Neural cell (in vitro differentiated cells): ENCODE data around the gene BNC2. TPM values are rescaled to one million over a fixed set of nuclear protein-coding genes. Genes with fewer than 3 reads are reported as not detected.

Experiments
- H2AFZ ChIP-seq: fragments of 200-600, 300-800 bp; sonication (generic), shearing (Covaris generic); 2 replicates; pipeline ENCODE4 v1.6.0; 2014; ENCODE audit warnings: low read depth, mild to moderate bottlenecking, antibody characterized with exemption, low read length, moderate library complexity
- H3F3A ChIP-seq: fragments of 200-600 bp; shearing (Covaris generic); 2 replicates; pipeline ENCODE4 v1.6.1; 2016; ENCODE audit warnings: mild to moderate bottlenecking, moderate library complexity, mixed read lengths, antibody characterized with exemption, low read length; ENCODE audit not compliant: insufficient read depth, poor library complexity, severe bottlenecking
- H3K27ac ChIP-seq: fragments of 200-600, 300-800 bp; sonication (generic), shearing (Covaris generic); 2 replicates; pipeline ENCODE4 v1.5.1; 2014; ENCODE audit warnings: mild to moderate bottlenecking, low read length, moderate library complexity
- H3K27me3 ChIP-seq: fragments of 300-800, 200-600 bp; sonication (generic), shearing (Covaris generic); 2 replicates; pipeline ENCODE4 v1.6.0; 2014; ENCODE audit warnings: mild to moderate bottlenecking, low read depth, low read length, moderate library complexity; ENCODE audit not compliant: insufficient read depth
- H3K36me3 ChIP-seq: fragments of 300-800, 200-600 bp; sonication (generic), shearing (Covaris generic); 2 replicates; pipeline ENCODE4 v1.5.1; 2014; ENCODE audit warnings: mild to moderate bottlenecking, antibody characterized with exemption, low read length, moderate library complexity; ENCODE audit not compliant: insufficient read depth
- H3K4me2 ChIP-seq: fragments of 300-800, 200-600 bp; sonication (generic), shearing (Covaris generic); 2 replicates; pipeline ENCODE4 v1.6.0; 2014; ENCODE audit warnings: mild to moderate bottlenecking, low read length
- H3K4me3 ChIP-seq: fragments of 300-800, 200-600 bp; sonication (generic), shearing (Covaris generic); 2 replicates; pipeline ENCODE4 v1.5.1; 2014; ENCODE audit warnings: mild to moderate bottlenecking, low read length, moderate library complexity
- H3K79me2 ChIP-seq: fragments of 200-600 bp; shearing (Covaris generic); replicated peaks from 2 replicates; pipeline ENCODE4 v1.6.0; 2014; ENCODE audit warnings: mild to moderate bottlenecking, low read length, moderate library complexity; ENCODE audit not compliant: insufficient read depth
- H3K9ac ChIP-seq: fragments of 300-800, 200-600 bp; sonication (generic), shearing (Covaris generic); 2 replicates; pipeline ENCODE4 v1.6.1; 2016; ENCODE audit warnings: mild to moderate bottlenecking, low read length, mixed read lengths
- H3K9me2 ChIP-seq: fragments of 200-600 bp; shearing (Covaris generic); 2 replicates; pipeline ENCODE4 v1.6.1; 2016; ENCODE audit warnings: mild to moderate bottlenecking, low read length, mixed read lengths; ENCODE audit not compliant: insufficient read depth
- H3K9me3 ChIP-seq: fragments of 200-600, 300-800 bp; sonication (generic), shearing (Covaris generic); 2 replicates; pipeline ENCODE4 v1.6.1; 2016; ENCODE audit warnings: mild to moderate bottlenecking, mixed run types, low read length, moderate library complexity, mixed read lengths
- H4K20me1 ChIP-seq: fragments of 200-600 bp; shearing (Covaris generic); 2 replicates; pipeline ENCODE4 v1.6.1; 2016; ENCODE audit warnings: mild to moderate bottlenecking, mixed run types; ENCODE audit not compliant: insufficient read depth
- EP300 ChIP-seq: fragments of 450-650 bp; conservative IDR thresholded peaks from 2 replicates; pipeline ENCODE4 v1.6.1; 2014; ENCODE audit warnings: antibody characterized with exemption, mild to moderate bottlenecking, moderate library complexity; ENCODE audit not compliant: poor library complexity, severe bottlenecking
- EZH2 ChIP-seq: fragments of 200-600, 300-800 bp; shearing (Covaris generic), sonication (generic); IDR thresholded peaks from 2 replicates; pipeline ENCODE4 v1.6.1; 2014; ENCODE audit warnings: antibody characterized with exemption, low read length, borderline replicate concordance, mild to moderate bottlenecking; ENCODE audit not compliant: insufficient read depth, poor library complexity, severe bottlenecking
- MXI1 ChIP-seq: fragments of 450-650 bp; conservative IDR thresholded peaks from 2 replicates; pipeline ENCODE4 v1.6.1; 2014; ENCODE audit warnings: antibody characterized with exemption, mild to moderate bottlenecking; ENCODE audit not compliant: poor library complexity, severe bottlenecking
- POLR2AphosphoS5 ChIP-seq: IDR thresholded peaks from 2 replicates; pipeline ENCODE4 v1.6.1; 2012
- RAD21 ChIP-seq: fragments of 450-650 bp; conservative IDR thresholded peaks from 2 replicates; pipeline ENCODE4 v1.6.1; 2014; ENCODE audit warnings: antibody characterized with exemption, mild to moderate bottlenecking, moderate library complexity
- SMC3 ChIP-seq: fragments of 450-650 bp; conservative IDR thresholded peaks from 2 replicates; pipeline ENCODE4 v1.6.1; 2014; ENCODE audit warnings: antibody characterized with exemption, mild to moderate bottlenecking, moderate library complexity; ENCODE audit not compliant: poor library complexity
- TAF1 ChIP-seq: IDR thresholded peaks from 2 replicates; pipeline ENCODE4 v1.6.1; 2012; ENCODE audit warnings: low read depth
- polyA plus RNA-seq: library from polyadenylated mRNA; depleted of rRNA; stranded (reverse); fragments of >200 nt; gene quantifications from 2 replicates; pipeline ENCODE4 v1.2.3, GENCODE V29; 2014
- TF ChIP-seq, protein P1 (sequence below): IDR thresholded peaks from 2 replicates; pipeline ENCODE4 v1.6.1; 2012; ENCODE audit warnings: borderline replicate concordance
- TF ChIP-seq, protein P2 (sequence below): fragments of 450-650 bp; IDR thresholded peaks from 2 replicates; pipeline ENCODE4 v1.5.1; 2014; ENCODE audit warnings: antibody characterized with exemption, mild to moderate bottlenecking, moderate library complexity; ENCODE audit not compliant: poor library complexity, severe bottlenecking

BNC2 gene
- polyA plus RNA-seq, 1 donor from 2014 or later: 1.3 TPM

DNA sequence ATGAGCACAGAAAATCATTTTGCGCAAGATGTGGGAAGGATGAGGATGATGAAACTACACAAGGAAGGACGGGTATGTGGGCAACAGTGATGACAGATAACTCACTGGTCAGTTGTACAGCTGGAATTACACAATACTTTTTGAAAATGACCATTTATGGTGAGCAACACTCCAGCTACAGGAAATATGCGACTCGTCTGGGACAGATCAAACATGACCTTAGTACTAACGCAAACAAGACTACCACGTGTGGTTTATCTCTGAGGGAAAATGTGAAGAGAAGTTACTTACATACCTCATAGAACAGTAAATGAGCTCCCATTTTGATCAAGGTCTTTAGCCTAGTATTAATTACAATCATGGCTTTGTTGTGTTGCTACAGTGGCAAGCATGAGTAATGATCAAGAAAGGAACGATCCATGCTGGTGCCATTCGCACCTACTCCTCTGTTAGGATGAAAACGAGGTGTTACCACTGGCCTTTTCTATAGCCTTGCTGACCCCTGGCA is 456.9 kb downstream of the BNC2 start:
- Histone ChIP-seq H3K79me2 (no peaks in the 10 kb centered on the region), H3K4me3 (no peak overlapping the region), H3F3A (no peaks in the 10 kb centered on the region), H3K36me3 (no peaks in the 10 kb centered on the region), H3K9me3 (no peaks in the 10 kb centered on the region), H3K4me2 (no peak overlapping the region), H3K27ac (no peak overlapping the region), H3K9me2 (no peaks in the 10 kb centered on the region), H3K9ac (no peak overlapping the region), H4K20me1 (no peaks in the 10 kb centered on the region), H2AFZ (no peak overlapping the region), H3K27me3 (peaks cover 14% of the 10 kb centered on the region)
- TF ChIP-seq POLR2AphosphoS5 (no peak), RAD21 (no peak), MXI1 (no peak), EP300 (no peak), SMC3 (no peak), EZH2 (no peak), TAF1 (no peak)
- TF ChIP-seq, protein P1, sequence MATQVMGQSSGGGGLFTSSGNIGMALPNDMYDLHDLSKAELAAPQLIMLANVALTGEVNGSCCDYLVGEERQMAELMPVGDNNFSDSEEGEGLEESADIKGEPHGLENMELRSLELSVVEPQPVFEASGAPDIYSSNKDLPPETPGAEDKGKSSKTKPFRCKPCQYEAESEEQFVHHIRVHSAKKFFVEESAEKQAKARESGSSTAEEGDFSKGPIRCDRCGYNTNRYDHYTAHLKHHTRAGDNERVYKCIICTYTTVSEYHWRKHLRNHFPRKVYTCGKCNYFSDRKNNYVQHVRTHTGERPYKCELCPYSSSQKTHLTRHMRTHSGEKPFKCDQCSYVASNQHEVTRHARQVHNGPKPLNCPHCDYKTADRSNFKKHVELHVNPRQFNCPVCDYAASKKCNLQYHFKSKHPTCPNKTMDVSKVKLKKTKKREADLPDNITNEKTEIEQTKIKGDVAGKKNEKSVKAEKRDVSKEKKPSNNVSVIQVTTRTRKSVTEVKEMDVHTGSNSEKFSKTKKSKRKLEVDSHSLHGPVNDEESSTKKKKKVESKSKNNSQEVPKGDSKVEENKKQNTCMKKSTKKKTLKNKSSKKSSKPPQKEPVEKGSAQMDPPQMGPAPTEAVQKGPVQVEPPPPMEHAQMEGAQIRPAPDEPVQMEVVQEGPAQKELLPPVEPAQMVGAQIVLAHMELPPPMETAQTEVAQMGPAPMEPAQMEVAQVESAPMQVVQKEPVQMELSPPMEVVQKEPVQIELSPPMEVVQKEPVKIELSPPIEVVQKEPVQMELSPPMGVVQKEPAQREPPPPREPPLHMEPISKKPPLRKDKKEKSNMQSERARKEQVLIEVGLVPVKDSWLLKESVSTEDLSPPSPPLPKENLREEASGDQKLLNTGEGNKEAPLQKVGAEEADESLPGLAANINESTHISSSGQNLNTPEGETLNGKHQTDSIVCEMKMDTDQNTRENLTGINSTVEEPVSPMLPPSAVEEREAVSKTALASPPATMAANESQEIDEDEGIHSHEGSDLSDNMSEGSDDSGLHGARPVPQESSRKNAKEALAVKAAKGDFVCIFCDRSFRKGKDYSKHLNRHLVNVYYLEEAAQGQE: no peak
- TF ChIP-seq, protein P2, sequence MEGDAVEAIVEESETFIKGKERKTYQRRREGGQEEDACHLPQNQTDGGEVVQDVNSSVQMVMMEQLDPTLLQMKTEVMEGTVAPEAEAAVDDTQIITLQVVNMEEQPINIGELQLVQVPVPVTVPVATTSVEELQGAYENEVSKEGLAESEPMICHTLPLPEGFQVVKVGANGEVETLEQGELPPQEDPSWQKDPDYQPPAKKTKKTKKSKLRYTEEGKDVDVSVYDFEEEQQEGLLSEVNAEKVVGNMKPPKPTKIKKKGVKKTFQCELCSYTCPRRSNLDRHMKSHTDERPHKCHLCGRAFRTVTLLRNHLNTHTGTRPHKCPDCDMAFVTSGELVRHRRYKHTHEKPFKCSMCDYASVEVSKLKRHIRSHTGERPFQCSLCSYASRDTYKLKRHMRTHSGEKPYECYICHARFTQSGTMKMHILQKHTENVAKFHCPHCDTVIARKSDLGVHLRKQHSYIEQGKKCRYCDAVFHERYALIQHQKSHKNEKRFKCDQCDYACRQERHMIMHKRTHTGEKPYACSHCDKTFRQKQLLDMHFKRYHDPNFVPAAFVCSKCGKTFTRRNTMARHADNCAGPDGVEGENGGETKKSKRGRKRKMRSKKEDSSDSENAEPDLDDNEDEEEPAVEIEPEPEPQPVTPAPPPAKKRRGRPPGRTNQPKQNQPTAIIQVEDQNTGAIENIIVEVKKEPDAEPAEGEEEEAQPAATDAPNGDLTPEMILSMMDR: no peak

DNA sequence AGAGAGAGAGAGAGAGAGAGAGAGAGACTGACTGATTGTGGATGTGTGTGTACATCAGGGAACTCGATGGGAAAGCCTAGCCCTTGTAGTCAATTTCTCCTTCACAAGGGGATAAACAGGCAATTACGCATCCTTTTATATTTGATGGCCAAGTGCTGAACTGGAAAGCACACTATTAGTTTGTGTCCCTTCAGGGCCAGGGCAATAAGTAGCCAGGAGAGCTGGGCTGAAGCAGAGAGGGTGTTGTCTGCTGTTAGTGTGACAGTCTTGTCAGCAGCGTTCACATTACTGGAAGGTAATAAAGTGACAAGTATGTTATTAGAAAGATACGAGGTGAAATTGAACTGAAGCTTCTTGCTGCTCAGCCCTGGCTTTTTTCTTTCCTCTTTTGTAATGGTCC is 457.7 kb downstream of the BNC2 start:
- H3K9me2 ChIP-seq: no peaks in the 10 kb centered on the region
- H3F3A ChIP-seq: no peaks in the 10 kb centered on the region
- no peaks in the 10 kb centered on the region for H3K79me2 ChIP-seq
- H3K36me3 ChIP-seq: no peaks in the 10 kb centered on the region
- H2AFZ ChIP-seq: no peak overlapping the region
- H3K9me3 ChIP-seq: no peaks in the 10 kb centered on the region
- no peaks in the 10 kb centered on the region for H4K20me1 ChIP-seq
- H3K9ac ChIP-seq: no peak overlapping the region
- H3K4me2 ChIP-seq: no peak overlapping the region
- no peak overlapping the region for H3K4me3 ChIP-seq
- H3K27me3 ChIP-seq: peaks cover 14% of the 10 kb centered on the region
- no peak for TF ChIP-seq TAF1
- TF ChIP-seq, protein P1: peak; percentile 88
- TF ChIP-seq, protein P2: peak; percentile 14
- TF ChIP-seq MXI1: no peak
- TF ChIP-seq EZH2: no peak
- no peak for TF ChIP-seq RAD21
- no peak for TF ChIP-seq SMC3
- peak; percentile 95 for TF ChIP-seq POLR2AphosphoS5
- peak; percentile 93 for TF ChIP-seq EP300
- no peak overlapping the region for H3K27ac ChIP-seq
